RWPE1 (cell line): ENCODE results near the gene FHIP1B.
"Not testable (repeated sequence)": the region's sequence is repeated elsewhere in the genome, so short reads cannot be mapped to it uniquely, and the experiment has no call there.

ENCODE experiments used
- CTCF ChIA-PET: fragments of 350-600 bp; sonication (Branson Sonifier 250); formaldehyde crosslinking; extraction: SDS; loops from one replicate; lab custom pipeline; 2021; lab: Yijun Ruan, JAX
- POLR2A ChIA-PET: fragments of 400-600 bp; formaldehyde crosslinking; extraction: SDS; loops from one replicate; lab custom pipeline; 2020; ENCODE audit warnings: antibody characterized with exemption; ENCODE audit not compliant: low non-redundant PET; lab: Yijun Ruan, JAX
- DNase-seq: peaks from one replicate; pipeline ENCODE4 v3.0.0; 2012; ENCODE audit warnings: low spot score
- H3K27ac ChIP-seq: fragments of 450-650 bp; 2 replicates; pipeline ENCODE4 v1.5.1; 2017
- TF ChIP-seq, protein P1 (sequence below): fragments of 450-650 bp; conservative IDR thresholded peaks from 2 replicates; pipeline ENCODE4 v1.5.1; 2017; ENCODE audit warnings: low read depth, mild to moderate bottlenecking

The FHIP1B gene

DNA sequence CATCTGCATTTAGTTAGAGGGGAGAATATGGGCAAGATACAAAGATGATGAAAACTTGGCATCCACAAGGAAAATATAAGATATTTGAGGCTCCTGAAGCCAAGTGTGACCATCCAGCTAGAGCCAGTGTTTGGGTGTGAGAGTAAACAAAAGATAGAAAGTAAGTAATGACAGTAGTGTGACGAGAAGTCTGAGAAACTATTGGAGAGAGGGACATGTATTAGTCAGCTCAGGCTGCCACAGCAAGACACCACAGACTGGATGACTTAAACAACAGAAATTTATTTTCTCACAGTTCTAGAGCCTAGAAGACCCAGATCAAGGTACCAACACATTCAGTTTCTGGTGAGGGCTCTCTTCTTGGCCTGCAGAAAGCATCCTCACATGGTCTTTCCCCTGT, 18.8 kb upstream of the FHIP1B start:
- TF ChIP-seq, protein P1, sequence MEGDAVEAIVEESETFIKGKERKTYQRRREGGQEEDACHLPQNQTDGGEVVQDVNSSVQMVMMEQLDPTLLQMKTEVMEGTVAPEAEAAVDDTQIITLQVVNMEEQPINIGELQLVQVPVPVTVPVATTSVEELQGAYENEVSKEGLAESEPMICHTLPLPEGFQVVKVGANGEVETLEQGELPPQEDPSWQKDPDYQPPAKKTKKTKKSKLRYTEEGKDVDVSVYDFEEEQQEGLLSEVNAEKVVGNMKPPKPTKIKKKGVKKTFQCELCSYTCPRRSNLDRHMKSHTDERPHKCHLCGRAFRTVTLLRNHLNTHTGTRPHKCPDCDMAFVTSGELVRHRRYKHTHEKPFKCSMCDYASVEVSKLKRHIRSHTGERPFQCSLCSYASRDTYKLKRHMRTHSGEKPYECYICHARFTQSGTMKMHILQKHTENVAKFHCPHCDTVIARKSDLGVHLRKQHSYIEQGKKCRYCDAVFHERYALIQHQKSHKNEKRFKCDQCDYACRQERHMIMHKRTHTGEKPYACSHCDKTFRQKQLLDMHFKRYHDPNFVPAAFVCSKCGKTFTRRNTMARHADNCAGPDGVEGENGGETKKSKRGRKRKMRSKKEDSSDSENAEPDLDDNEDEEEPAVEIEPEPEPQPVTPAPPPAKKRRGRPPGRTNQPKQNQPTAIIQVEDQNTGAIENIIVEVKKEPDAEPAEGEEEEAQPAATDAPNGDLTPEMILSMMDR: no peak
- DNase-seq: no peak
- POLR2A ChIA-PET: no interaction called here
- no peak overlapping the region for H3K27ac ChIP-seq
- CTCF ChIA-PET: interaction anchor here (0.6 kb wide), 1 partner anchor 266 kb away, joined by 3 read pairs; no protein-coding TSS in a partner anchor

DNA sequence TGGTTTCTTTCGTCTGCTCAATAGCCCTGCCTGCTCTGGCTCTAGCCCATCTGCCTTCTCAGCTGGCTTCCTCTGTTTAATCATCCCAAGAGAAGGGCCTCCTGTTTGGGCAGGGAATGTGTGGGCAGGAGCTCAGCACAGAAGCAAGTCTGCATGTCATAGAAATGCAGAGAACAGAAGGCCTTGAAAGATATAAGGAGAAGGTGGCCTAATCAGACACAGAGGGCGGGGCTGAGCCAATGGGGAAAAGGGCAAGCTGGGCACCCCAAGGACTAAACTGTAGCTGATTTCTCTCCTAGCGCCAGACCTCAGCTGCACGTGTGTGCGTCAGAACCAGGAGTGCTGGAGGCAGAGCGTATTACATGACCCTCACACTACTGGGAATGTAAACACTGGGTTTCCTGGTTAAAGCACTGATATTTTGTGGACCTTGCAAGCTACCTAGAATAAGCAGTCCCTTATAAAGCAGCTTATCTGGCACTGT, 17.6 kb upstream of the FHIP1B start:
- POLR2A ChIA-PET: no interaction called here

DNA sequence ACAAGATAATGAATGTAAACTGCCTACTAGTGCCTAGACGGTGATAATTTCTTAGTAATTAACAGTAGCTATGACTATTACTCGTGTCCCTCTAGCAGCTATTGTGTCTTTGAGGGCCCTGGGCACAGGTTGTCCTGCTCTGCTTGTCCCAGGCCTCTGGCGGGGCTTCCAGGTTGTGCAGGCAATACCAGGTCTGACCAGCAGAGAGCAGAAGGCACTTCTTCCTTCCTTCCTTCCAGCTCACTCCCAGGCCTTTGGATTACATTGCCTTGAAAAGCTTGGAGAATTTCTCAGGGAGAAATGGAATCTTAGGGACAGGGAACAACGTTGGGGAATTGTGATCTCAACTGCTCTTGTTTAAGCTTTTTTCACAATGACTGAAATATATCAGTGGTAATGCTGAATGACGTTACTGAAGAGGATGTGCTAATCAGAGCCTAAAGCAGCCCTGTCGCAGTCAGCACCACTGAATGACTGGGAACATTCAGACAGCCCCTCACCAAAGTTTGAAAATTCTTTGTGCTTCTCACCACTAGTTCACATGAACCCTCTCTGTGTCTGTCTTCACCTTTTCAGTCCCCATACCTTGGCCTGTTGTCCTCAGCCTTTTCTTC, 16.8 kb upstream of the FHIP1B start:
- ChIA-PET CTCF (interaction anchor here (0.5 to 1.3 kb wide), 6 partner anchors 9 to 1110 kb away, joined by 3 to 4 read pairs (median 3); partner anchors contain the start of genes CCKBR and CNGA4), POLR2A (no interaction called here)
- TF ChIP-seq, protein P1: peak; percentile 30; the same call in 1 of the 2 replicates
- peak; percentile 47 for DNase-seq
- H3K27ac ChIP-seq: no peak overlapping the region

More for the DNA sequence above, 17.6 kb upstream of the FHIP1B start:
- CTCF ChIA-PET: no interaction called here
- no peak overlapping the region for H3K27ac ChIP-seq
- TF ChIP-seq, protein P1: no peak
- DNase-seq: no peak

DNA sequence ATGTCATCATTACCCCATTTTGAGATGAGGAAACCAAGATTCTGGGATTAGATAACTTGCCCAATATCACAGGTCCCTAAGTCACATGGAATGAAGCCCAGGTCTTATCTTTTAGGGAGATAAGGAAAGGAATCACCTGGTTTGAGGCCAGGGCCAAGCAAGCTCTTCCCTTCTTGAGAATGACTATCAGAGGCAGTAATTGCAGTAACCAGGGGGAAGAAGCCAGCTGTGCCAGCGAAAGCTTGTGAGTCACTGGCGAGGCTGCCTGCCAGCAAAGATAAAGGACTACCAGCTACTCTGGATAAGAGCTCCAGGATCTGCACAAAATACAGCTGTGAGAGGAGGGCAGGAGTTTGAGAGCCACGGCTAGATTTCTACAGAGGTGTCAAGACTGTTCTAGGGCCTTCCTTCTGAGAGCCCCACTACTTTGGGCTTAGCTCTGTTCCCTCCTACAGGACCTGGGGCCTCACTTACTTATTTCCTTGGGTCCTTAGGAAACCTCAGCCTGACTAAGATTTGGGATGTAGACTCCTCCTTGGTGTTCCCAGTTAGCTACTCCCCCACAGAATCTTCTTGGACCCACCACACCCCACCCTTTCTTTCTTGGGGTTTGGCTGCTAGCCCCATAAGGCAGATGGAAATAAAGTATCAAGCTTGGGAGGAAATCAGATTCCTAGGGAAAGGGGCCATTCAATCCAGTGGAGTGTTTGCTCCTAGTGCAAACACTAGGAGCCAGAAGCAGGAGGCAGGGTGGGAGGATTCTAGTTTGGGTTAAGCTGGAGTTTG, 15.5 kb upstream of the FHIP1B start:
- H3K27ac ChIP-seq: peak overlapping the region; percentile 67
- POLR2A ChIA-PET: no interaction called here
- TF ChIP-seq, protein P1: no peak
- DNase-seq: peak; percentile 77
- CTCF ChIA-PET: interaction anchor here (0.5 to 1.3 kb wide), 4 partner anchors 10 to 1461 kb away, joined by 3 to 4 read pairs (median 3); partner anchors contain the start of gene CCKBR

DNA sequence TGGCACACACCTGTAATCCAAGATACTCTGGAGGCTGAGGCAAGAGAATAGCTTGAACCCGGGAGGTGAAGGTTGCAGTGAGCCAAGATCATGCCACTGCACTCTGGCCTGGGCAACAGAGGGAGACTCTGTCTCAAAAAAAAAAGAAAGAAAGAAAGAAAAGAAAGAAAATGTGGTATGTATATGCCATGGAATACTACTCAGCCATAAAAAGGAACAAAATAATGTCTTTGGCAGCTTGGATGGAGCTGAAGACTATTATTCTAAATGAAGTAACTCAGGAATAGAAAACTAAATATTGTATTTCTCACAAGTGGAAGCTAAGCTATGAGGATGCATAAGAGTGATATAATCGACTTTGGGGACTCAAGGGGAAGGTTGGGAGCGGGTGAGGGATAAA, 14.5 kb upstream of the FHIP1B start:
- POLR2A ChIA-PET, CTCF ChIA-PET, DNase-seq: not testable (repeated sequence)
- H3K27ac ChIP-seq: peak overlapping the region; percentile 38; the same call in 1 of the 2 replicates

DNA sequence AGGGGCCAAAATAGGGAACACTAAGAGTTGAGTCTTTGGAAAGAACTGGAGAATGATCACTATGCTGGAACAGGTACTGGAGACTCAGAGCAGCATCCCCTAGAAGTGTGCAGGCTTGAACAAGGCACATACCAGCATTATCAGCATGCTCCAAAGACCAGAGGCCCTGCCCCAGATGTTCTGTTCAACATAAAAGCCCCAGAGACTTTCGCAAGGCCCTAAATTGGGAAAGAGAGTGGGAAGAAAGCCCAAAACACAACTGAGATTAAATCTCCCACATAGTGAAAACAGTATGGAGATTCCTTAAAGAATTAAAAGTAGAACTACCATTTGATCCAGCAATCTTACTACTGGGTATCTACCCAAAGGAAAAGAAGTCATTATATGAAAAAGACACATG, 13.8 kb upstream of the FHIP1B start:
- no peak overlapping the region for H3K27ac ChIP-seq
- ChIA-PET CTCF (no interaction called here), POLR2A (no interaction called here)
- no peak for DNase-seq
- TF ChIP-seq, protein P1: no peak
